ENCODE measurements around the gene PLPP7.

Gene PLPP7

GRCh38 chr9:131303381-131304321 is 14.1 kb downstream of the PLPP7 start:
- no peak for DNase-seq (ENCODE audit: low spot score)

GRCh38 chr9:131304676-131305355 is 15.3 kb downstream of the PLPP7 start:
- no peak for DNase-seq (ENCODE audit: low spot score)

- DNase-seq (ENCODE audit: low spot score), result no peak
Measured at GRCh38 chr9:131306397-131307004, 17.0 kb downstream of the PLPP7 start.

- no peak for DNase-seq (ENCODE audit: low spot score)
Measured at GRCh38 chr9:131307974-131308373, 18.5 kb downstream of the PLPP7 start.

- no peak for DNase-seq (ENCODE audit: low spot score)
Measured at GRCh38 chr9:131308452-131308851, 18.9 kb downstream of the PLPP7 start.

- DNase-seq (ENCODE audit: low spot score), result no peak
Measured at GRCh38 chr9:131308906-131309529, 19.5 kb downstream of the PLPP7 start.

- DNase-seq (ENCODE audit: low spot score), result no peak
Measured at GRCh38 chr9:131309530-131310276, 20.2 kb downstream of the PLPP7 start.

- DNase-seq (ENCODE audit: low spot score), result no peak
Measured at GRCh38 chr9:131310833-131311554, 21.5 kb downstream of the PLPP7 start.

GRCh38 chr9:131312246-131312645 is 22.7 kb downstream of the PLPP7 start:
- no peak for DNase-seq (ENCODE audit: low spot score)

- no peak for DNase-seq (ENCODE audit: low spot score)
Measured at GRCh38 chr9:131312822-131313770, 23.6 kb downstream of the PLPP7 start.

GRCh38 chr9:131318231-131319085 is 28.9 kb downstream of the PLPP7 start:
- DNase-seq (ENCODE audit: low spot score), result no peak

- DNase-seq (ENCODE audit: low spot score), result peak; percentile 88
Measured at GRCh38 chr9:131319486-131319885, 30.0 kb downstream of the PLPP7 start.

- DNase-seq (ENCODE audit: low spot score), result peak; percentile 76
Measured at GRCh38 chr9:131320031-131320685, 30.6 kb downstream of the PLPP7 start.

GRCh38 chr9:131323629-131324028 is 34.1 kb downstream of the PLPP7 start:
- DNase-seq (ENCODE audit: low spot score), result no peak

GRCh38 chr9:131324736-131325679 is 35.5 kb downstream of the PLPP7 start:
- no peak for DNase-seq (ENCODE audit: low spot score)

- no peak for DNase-seq (ENCODE audit: low spot score)
Measured at GRCh38 chr9:131329241-131329641, 39.7 kb downstream of the PLPP7 start.

Measured in left forelimb (tissue), 1 donor.